Measurements from ENCODE around the gene KCTD17.
A peak's percentile ranks its signal among the peaks of the same experiment; 100 is the strongest.

Gene KCTD17, protein sequence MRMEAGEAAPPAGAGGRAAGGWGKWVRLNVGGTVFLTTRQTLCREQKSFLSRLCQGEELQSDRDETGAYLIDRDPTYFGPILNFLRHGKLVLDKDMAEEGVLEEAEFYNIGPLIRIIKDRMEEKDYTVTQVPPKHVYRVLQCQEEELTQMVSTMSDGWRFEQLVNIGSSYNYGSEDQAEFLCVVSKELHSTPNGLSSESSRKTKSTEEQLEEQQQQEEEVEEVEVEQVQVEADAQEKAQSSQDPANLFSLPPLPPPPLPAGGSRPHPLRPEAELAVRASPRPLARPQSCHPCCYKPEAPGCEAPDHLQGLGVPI
- long read RNA-seq, result 0 reads

DNA sequence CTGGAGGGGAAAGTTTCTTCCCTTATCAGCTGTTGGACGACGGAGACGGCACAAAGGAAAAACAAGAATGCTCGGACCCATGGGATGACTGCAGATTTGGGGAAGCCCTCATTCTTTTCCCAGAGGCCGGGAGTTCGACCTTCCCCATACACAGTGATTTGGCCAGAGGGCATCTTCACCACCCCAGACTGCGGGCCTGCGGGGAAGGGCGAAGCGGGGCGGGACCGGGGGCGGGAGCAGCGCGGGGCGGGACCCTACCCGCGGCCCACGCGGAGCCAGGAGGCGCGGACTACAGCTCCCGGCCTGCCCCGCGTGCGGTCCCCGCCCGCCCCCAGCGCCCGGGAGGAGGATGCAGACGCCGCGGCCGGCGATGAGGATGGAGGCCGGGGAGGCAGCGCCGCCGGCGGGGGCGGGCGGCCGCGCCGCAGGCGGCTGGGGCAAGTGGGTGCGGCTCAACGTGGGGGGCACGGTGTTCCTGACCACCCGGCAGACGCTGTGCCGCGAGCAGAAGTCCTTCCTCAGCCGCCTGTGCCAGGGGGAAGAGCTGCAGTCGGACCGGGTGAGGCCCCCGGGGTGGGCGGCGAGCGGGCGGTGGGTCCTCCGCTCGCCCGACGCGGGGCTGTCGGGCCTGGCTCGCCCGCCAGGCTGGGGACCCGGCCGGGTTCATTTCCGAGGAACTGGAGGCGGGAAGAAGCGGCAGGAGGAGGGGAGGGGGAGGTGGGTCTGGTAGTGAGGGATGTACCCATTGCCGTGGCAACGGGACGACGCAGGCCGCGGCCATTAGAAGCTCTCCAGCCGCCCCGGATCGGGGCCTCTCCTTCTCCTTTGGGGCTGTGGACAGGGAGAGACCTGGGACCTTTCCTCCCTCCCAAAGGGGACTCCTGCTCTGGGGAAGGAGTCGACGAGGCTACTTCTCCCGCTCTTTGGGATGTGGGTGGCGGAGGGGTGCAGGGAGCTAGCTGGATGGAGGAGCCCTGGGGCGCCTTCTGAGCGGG lies at the start of gene KCTD17:
KCTD17 (plus strand) TSS at position 352 of the 995 bp plus-strand sequence; CDS start at position 371, 19 bp downstream.
- DNase-seq (ENCODE audit: low read depth in 1 of 2, low spot score in 1 of 2), result peak; percentile 23 to 62
- TF ChIP-seq, protein P1, sequence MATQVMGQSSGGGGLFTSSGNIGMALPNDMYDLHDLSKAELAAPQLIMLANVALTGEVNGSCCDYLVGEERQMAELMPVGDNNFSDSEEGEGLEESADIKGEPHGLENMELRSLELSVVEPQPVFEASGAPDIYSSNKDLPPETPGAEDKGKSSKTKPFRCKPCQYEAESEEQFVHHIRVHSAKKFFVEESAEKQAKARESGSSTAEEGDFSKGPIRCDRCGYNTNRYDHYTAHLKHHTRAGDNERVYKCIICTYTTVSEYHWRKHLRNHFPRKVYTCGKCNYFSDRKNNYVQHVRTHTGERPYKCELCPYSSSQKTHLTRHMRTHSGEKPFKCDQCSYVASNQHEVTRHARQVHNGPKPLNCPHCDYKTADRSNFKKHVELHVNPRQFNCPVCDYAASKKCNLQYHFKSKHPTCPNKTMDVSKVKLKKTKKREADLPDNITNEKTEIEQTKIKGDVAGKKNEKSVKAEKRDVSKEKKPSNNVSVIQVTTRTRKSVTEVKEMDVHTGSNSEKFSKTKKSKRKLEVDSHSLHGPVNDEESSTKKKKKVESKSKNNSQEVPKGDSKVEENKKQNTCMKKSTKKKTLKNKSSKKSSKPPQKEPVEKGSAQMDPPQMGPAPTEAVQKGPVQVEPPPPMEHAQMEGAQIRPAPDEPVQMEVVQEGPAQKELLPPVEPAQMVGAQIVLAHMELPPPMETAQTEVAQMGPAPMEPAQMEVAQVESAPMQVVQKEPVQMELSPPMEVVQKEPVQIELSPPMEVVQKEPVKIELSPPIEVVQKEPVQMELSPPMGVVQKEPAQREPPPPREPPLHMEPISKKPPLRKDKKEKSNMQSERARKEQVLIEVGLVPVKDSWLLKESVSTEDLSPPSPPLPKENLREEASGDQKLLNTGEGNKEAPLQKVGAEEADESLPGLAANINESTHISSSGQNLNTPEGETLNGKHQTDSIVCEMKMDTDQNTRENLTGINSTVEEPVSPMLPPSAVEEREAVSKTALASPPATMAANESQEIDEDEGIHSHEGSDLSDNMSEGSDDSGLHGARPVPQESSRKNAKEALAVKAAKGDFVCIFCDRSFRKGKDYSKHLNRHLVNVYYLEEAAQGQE (IDR thresholded peaks at IDR 0.05; ENCODE audit: insufficient replicate concordance, low read depth), result no peak
- TF ChIP-seq, protein P2, sequence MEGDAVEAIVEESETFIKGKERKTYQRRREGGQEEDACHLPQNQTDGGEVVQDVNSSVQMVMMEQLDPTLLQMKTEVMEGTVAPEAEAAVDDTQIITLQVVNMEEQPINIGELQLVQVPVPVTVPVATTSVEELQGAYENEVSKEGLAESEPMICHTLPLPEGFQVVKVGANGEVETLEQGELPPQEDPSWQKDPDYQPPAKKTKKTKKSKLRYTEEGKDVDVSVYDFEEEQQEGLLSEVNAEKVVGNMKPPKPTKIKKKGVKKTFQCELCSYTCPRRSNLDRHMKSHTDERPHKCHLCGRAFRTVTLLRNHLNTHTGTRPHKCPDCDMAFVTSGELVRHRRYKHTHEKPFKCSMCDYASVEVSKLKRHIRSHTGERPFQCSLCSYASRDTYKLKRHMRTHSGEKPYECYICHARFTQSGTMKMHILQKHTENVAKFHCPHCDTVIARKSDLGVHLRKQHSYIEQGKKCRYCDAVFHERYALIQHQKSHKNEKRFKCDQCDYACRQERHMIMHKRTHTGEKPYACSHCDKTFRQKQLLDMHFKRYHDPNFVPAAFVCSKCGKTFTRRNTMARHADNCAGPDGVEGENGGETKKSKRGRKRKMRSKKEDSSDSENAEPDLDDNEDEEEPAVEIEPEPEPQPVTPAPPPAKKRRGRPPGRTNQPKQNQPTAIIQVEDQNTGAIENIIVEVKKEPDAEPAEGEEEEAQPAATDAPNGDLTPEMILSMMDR (IDR thresholded peaks at IDR 0.05; ENCODE audit: insufficient read depth, low read length), result no peak
- no peak for TF ChIP-seq POLR2AphosphoS5 (IDR thresholded peaks at IDR 0.05; ENCODE audit: low read depth)
- no peak for TF ChIP-seq SPI1 (IDR thresholded peaks at IDR 0.05; ENCODE audit: borderline replicate concordance, low read depth)
- TF ChIP-seq GABPA (IDR thresholded peaks at IDR 0.05; ENCODE audit: low read depth), result no peak
- H3K27ac ChIP-seq (replicated peaks), result no peak within 1 kb of the TSS
- H3K4me3 ChIP-seq (replicated peaks; ENCODE audit: insufficient read depth, low read length), result peak within 1 kb of the TSS; percentile 55
- peaks cover 3% of the 10 kb centered on the region for H3K27me3 ChIP-seq (ENCODE audit: insufficient read depth, poor library complexity, severe bottlenecking)

DNA sequence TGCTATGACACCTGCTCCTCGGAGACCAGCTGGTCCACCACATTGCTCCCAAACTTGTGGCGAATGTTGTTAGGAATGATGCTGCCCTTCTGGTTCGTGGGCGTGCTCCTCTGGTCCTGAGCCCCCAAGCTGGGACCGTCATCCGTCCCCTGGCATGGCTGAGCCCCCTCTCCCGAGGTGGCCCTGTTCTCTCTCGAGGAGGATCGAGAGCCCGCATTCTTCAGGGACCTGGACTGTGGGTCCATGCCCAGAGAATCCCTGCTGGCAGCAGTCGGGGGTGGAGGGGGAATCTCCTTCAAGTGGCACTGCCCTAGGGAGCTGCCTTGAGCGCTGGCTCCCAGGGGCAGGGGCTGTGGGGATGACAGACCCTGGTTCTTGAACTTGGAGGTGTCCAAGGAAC lies 49.7 kb upstream of the KCTD17 start:
- TF ChIP-seq POLR2AphosphoS5 (IDR thresholded peaks at IDR 0.05; ENCODE audit: low read depth) (no peak), SPI1 (IDR thresholded peaks at IDR 0.05; ENCODE audit: borderline replicate concordance, low read depth) (no peak), GABPA (IDR thresholded peaks at IDR 0.05; ENCODE audit: low read depth) (no peak)
- TF ChIP-seq, protein P2 (IDR thresholded peaks at IDR 0.05; ENCODE audit: insufficient read depth, low read length), result no peak
- TF ChIP-seq, protein P1 (IDR thresholded peaks at IDR 0.05; ENCODE audit: insufficient replicate concordance, low read depth), result no peak
- Histone ChIP-seq H3K27ac (replicated peaks) (no peak overlapping the region), H3K27me3 (ENCODE audit: insufficient read depth, poor library complexity, severe bottlenecking) (no peaks in the 10 kb centered on the region), H3K4me3 (replicated peaks; ENCODE audit: insufficient read depth, low read length) (no peak overlapping the region)
- no peak for DNase-seq (ENCODE audit: low read depth in 1 of 2, low spot score in 1 of 2)

DNA sequence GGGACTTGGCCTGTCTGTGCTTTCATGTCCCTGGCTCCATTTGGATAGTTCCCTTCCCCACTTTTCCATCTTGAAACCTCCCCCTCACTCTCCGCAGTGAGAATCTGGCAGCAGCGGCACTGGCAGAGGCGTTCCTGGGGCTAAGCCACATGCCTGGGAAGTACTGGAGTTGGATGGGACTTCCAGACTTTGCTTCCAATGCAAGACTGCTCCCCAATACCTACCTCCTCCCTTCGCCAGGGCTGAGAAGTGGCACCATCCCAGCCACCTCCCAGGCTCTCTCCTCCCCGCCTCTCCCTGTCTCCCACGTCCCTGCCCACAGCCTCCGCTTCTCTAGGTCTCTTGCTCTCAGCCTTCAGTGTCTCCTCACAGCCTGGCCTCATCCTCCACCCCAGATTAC lies 48.9 kb upstream of the KCTD17 start:
- Histone ChIP-seq H3K27ac (replicated peaks) (no peak overlapping the region), H3K27me3 (ENCODE audit: insufficient read depth, poor library complexity, severe bottlenecking) (no peaks in the 10 kb centered on the region), H3K4me3 (replicated peaks; ENCODE audit: insufficient read depth, low read length) (no peak overlapping the region)
- no peak for DNase-seq (ENCODE audit: low read depth in 1 of 2, low spot score in 1 of 2)
- TF ChIP-seq, protein P1 (IDR thresholded peaks at IDR 0.05; ENCODE audit: insufficient replicate concordance, low read depth), result no peak
- TF ChIP-seq, protein P2 (IDR thresholded peaks at IDR 0.05; ENCODE audit: insufficient read depth, low read length), result no peak

Measured in HL-60 (cell line).